ENCODE results near the gene TRIP13.

The TRIP13 gene

DNA sequence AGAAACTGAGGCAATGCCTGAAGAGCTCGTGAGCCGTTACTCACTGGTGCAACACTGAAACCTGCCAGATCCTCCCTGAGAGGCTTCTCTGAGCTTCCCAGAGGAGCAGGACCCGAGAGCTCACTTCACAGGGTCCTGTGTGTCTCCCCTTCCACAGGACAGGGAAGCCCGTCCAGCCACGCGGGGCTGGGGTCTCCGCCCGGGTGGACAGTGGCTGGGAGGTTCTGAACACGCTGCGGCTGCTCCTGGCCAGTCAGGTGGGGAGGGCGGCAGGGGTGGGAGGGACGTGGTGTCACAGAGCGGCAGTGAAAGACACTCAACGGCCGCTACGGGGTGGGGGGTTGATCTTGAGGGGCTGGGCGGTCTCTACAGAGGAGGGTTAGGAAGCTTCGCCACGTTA, 41.6 kb upstream of the TRIP13 start (continued):
- TF ChIP-seq, protein P1, sequence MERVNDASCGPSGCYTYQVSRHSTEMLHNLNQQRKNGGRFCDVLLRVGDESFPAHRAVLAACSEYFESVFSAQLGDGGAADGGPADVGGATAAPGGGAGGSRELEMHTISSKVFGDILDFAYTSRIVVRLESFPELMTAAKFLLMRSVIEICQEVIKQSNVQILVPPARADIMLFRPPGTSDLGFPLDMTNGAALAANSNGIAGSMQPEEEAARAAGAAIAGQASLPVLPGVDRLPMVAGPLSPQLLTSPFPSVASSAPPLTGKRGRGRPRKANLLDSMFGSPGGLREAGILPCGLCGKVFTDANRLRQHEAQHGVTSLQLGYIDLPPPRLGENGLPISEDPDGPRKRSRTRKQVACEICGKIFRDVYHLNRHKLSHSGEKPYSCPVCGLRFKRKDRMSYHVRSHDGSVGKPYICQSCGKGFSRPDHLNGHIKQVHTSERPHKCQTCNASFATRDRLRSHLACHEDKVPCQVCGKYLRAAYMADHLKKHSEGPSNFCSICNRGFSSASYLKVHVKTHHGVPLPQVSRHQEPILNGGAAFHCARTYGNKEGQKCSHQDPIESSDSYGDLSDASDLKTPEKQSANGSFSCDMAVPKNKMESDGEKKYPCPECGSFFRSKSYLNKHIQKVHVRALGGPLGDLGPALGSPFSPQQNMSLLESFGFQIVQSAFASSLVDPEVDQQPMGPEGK (CRISPR knock-in tag; IDR thresholded peaks at IDR 0.05; ENCODE audit: borderline replicate concordance) = no peak
- TF ChIP-seq CSDC2 (CRISPR knock-in tag; IDR thresholded peaks at IDR 0.05) = no peak
- no peak for TF ChIP-seq ESRRG (CRISPR knock-in tag; IDR thresholded peaks at IDR 0.05)

DNA sequence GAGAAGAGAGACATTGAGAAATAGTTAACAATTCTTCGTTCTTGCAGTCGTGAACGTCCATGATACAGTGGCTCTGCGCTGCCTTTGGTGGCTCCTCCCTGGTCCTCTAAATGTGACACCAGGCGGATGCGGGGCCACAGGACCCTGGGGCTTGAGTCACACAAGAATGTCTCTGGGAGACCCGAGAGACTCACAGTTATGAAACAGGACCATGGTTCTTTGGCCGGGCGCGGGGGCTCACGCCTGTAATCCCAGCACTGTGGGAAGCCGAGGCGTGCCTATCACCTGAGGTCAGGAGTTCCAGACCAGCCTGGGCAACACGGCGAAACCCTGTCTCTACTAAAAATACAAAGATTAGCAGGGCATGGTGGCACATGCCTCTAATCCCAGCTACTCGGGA, 41.1 kb upstream of the TRIP13 start:
- TF ChIP-seq, protein P2, sequence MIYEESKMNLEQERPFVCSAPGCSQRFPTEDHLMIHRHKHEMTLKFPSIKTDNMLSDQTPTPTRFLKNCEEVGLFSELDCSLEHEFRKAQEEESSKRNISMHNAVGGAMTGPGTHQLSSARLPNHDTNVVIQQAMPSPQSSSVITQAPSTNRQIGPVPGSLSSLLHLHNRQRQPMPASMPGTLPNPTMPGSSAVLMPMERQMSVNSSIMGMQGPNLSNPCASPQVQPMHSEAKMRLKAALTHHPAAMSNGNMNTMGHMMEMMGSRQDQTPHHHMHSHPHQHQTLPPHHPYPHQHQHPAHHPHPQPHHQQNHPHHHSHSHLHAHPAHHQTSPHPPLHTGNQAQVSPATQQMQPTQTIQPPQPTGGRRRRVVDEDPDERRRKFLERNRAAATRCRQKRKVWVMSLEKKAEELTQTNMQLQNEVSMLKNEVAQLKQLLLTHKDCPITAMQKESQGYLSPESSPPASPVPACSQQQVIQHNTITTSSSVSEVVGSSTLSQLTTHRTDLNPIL (CRISPR knock-in tag; IDR thresholded peaks at IDR 0.05; ENCODE audit: low read depth) = no peak
- TF ChIP-seq, protein P3, sequence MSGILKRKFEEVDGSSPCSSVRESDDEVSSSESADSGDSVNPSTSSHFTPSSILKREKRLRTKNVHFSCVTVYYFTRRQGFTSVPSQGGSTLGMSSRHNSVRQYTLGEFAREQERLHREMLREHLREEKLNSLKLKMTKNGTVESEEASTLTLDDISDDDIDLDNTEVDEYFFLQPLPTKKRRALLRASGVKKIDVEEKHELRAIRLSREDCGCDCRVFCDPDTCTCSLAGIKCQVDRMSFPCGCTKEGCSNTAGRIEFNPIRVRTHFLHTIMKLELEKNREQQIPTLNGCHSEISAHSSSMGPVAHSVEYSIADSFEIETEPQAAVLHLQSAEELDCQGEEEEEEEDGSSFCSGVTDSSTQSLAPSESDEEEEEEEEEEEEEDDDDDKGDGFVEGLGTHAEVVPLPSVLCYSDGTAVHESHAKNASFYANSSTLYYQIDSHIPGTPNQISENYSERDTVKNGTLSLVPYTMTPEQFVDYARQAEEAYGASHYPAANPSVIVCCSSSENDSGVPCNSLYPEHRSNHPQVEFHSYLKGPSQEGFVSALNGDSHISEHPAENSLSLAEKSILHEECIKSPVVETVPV (CRISPR knock-in tag; IDR thresholded peaks at IDR 0.05) = no peak
- TF ChIP-seq CSDC2 (CRISPR knock-in tag; IDR thresholded peaks at IDR 0.05) = no peak
- TF ChIP-seq PPARA (CRISPR knock-in tag; IDR thresholded peaks at IDR 0.05; ENCODE audit: borderline replicate concordance) = no peak
- TF ChIP-seq, protein P4, sequence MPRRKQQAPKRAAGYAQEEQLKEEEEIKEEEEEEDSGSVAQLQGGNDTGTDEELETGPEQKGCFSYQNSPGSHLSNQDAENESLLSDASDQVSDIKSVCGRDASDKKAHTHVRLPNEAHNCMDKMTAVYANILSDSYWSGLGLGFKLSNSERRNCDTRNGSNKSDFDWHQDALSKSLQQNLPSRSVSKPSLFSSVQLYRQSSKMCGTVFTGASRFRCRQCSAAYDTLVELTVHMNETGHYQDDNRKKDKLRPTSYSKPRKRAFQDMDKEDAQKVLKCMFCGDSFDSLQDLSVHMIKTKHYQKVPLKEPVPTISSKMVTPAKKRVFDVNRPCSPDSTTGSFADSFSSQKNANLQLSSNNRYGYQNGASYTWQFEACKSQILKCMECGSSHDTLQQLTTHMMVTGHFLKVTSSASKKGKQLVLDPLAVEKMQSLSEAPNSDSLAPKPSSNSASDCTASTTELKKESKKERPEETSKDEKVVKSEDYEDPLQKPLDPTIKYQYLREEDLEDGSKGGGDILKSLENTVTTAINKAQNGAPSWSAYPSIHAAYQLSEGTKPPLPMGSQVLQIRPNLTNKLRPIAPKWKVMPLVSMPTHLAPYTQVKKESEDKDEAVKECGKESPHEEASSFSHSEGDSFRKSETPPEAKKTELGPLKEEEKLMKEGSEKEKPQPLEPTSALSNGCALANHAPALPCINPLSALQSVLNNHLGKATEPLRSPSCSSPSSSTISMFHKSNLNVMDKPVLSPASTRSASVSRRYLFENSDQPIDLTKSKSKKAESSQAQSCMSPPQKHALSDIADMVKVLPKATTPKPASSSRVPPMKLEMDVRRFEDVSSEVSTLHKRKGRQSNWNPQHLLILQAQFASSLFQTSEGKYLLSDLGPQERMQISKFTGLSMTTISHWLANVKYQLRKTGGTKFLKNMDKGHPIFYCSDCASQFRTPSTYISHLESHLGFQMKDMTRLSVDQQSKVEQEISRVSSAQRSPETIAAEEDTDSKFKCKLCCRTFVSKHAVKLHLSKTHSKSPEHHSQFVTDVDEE (CRISPR knock-in tag; IDR thresholded peaks at IDR 0.05) = no peak
- TF ChIP-seq ISL1 (CRISPR knock-in tag; IDR thresholded peaks at IDR 0.05) = no peak
- TF ChIP-seq ZNF565 (CRISPR knock-in tag; conservative IDR thresholded peaks at IDR 0.05; ENCODE audit: low read depth) = no peak
- TF ChIP-seq, protein P5, sequence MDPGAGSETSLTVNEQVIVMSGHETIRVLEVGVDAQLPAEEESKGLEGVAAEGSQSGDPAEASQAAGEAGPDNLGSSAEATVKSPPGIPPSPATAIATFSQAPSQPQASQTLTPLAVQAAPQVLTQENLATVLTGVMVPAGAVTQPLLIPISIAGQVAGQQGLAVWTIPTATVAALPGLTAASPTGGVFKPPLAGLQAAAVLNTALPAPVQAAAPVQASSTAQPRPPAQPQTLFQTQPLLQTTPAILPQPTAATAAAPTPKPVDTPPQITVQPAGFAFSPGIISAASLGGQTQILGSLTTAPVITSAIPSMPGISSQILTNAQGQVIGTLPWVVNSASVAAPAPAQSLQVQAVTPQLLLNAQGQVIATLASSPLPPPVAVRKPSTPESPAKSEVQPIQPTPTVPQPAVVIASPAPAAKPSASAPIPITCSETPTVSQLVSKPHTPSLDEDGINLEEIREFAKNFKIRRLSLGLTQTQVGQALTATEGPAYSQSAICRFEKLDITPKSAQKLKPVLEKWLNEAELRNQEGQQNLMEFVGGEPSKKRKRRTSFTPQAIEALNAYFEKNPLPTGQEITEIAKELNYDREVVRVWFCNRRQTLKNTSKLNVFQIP (CRISPR knock-in tag; IDR thresholded peaks at IDR 0.05; ENCODE audit: borderline replicate concordance, low read depth) = no peak
- TF ChIP-seq RARB (CRISPR knock-in tag; IDR thresholded peaks at IDR 0.05) = no peak
- no peak for TF ChIP-seq TOX (CRISPR knock-in tag; IDR thresholded peaks at IDR 0.05; ENCODE audit: borderline replicate concordance)
- TF ChIP-seq, protein P1 (CRISPR knock-in tag; IDR thresholded peaks at IDR 0.05; ENCODE audit: borderline replicate concordance) = no peak
- TF ChIP-seq TCF4 (CRISPR knock-in tag; IDR thresholded peaks at IDR 0.05; ENCODE audit: borderline replicate concordance) = no peak
- TF ChIP-seq ZFP30 (CRISPR knock-in tag; IDR thresholded peaks at IDR 0.05) = no peak
- TF ChIP-seq SNAI2 (CRISPR knock-in tag; IDR thresholded peaks at IDR 0.05) = no peak
- no peak for TF ChIP-seq ZNF8 (CRISPR knock-in tag; IDR thresholded peaks at IDR 0.05)
- TF ChIP-seq ZFP3 (CRISPR knock-in tag; IDR thresholded peaks at IDR 0.05) = no peak
- TF ChIP-seq GLIS3 (CRISPR knock-in tag; IDR thresholded peaks at IDR 0.05) = no peak
- no peak for TF ChIP-seq OSR1 (CRISPR knock-in tag; IDR thresholded peaks at IDR 0.05)
- TF ChIP-seq ZC3H10 (CRISPR knock-in tag; IDR thresholded peaks at IDR 0.05) = no peak
- no peak for ATAC-seq

DNA sequence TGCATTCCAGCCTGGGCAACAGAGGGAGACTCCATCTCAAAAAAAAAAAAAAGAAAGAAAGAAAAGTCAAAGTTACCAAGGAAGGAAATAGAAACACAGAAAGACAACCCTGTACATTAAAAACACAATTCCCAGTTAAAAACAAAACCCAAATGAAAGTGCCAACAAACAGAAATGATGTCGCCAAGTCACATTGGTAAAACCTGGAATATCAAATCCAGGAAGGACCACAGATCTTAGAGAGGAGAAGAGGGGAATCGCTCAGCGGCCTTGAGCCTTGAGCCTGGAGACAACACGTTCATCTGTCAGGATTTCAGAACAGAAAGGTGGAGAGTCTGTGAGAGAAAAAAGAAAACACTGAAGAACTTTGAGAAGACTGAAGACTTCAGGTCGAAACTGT, 40.7 kb upstream of the TRIP13 start:
- ATAC-seq = no peak
- TF ChIP-seq, protein P5 (CRISPR knock-in tag; IDR thresholded peaks at IDR 0.05; ENCODE audit: borderline replicate concordance, low read depth) = no peak
- TF ChIP-seq, protein P1 (CRISPR knock-in tag; IDR thresholded peaks at IDR 0.05; ENCODE audit: borderline replicate concordance) = no peak
- TF ChIP-seq ZC3H10 (CRISPR knock-in tag; IDR thresholded peaks at IDR 0.05) = no peak
- no peak for TF ChIP-seq ZFP3 (CRISPR knock-in tag; IDR thresholded peaks at IDR 0.05)
- TF ChIP-seq ESRRG (CRISPR knock-in tag; IDR thresholded peaks at IDR 0.05) = no peak
- TF ChIP-seq SNAI2 (CRISPR knock-in tag; IDR thresholded peaks at IDR 0.05) = no peak
- TF ChIP-seq, protein P3 (CRISPR knock-in tag; IDR thresholded peaks at IDR 0.05) = no peak
- TF ChIP-seq ISL1 (CRISPR knock-in tag; IDR thresholded peaks at IDR 0.05) = no peak
- no peak for TF ChIP-seq ARNTL (CRISPR knock-in tag; IDR thresholded peaks at IDR 0.05; ENCODE audit: borderline replicate concordance, low read depth)
